ENCODE measurements around the gene EIF4B. TPM values are rescaled to one million over a fixed set of nuclear protein-coding genes. Genes with fewer than 3 reads are reported as not detected.

The EIF4B gene
- total RNA-seq, 3 donors from 2014 or later (not counting 1 experiment from before 2014, with no cell fraction given): 505 to 537 (median 518) TPM

GRCh38 chr12:53047221-53048032 is 41.2 kb downstream of the EIF4B start:
- no peaks in the 10 kb centered on the region for H3K9me3 ChIP-seq (ENCODE audit: control insufficient read depth, insufficient read depth, low read length)
- H3K27ac ChIP-seq (ENCODE audit: low read length): peak overlapping the region; percentile 66
- H3K36me3 ChIP-seq (ENCODE audit: control insufficient read depth, insufficient read depth, low read length): no peaks in the 10 kb centered on the region
- intact Hi-C loops (cut with micrococcal nuclease): loop anchor here (5.0 kb wide), 1 partner anchor 40 kb away; the partner anchor contains the start of gene EIF4B
- Mint-ChIP-seq H3K27ac (peak overlapping the region in 1 of 2 donors; percentile 86), H3K4me3 (peak overlapping the region; percentile 74), H3K9me3 (no peaks in the 10 kb centered on the region), H3K4me1 (peaks cover 9 to 17% of the 10 kb centered on the region in 2 donors), H3K27me3 (ENCODE audit: low read depth in 2 of 2) (peaks cover 0 to 4% of the 10 kb centered on the region in 2 donors), H3K36me3 (no peaks in the 10 kb centered on the region)
- peak; percentile 85 to 91 (median 88) for ATAC-seq
- WGBS (ENCODE audit: insufficient coverage): 2% methylated on average over 90 of the region's 94 CpGs
- H3K4me3 ChIP-seq (ENCODE audit: low read length): peak overlapping the region; percentile 83
- peak; percentile 36 for TF ChIP-seq CTCF (IDR thresholded peaks at IDR 0.05)
- DNase-seq: peak; percentile 76 to 87
- peaks cover 18% of the 10 kb centered on the region for H3K4me1 ChIP-seq (ENCODE audit: control insufficient read depth, insufficient read depth, low read length)
- no peaks in the 10 kb centered on the region for H3K27me3 ChIP-seq (ENCODE audit: control insufficient read depth, insufficient read depth, low read length)

GRCh38 chr12:53048033-53048779 is 42.0 kb downstream of the EIF4B start:
- Histone ChIP-seq H3K27me3 (ENCODE audit: control insufficient read depth, insufficient read depth, low read length) (no peaks in the 10 kb centered on the region), H3K4me3 (ENCODE audit: low read length) (peak overlapping the region; percentile 28), H3K36me3 (ENCODE audit: control insufficient read depth, insufficient read depth, low read length) (no peaks in the 10 kb centered on the region), H3K4me1 (ENCODE audit: control insufficient read depth, insufficient read depth, low read length) (peaks cover 18% of the 10 kb centered on the region), H3K27ac (ENCODE audit: low read length) (peak overlapping the region; percentile 66), H3K9me3 (ENCODE audit: control insufficient read depth, insufficient read depth, low read length) (no peaks in the 10 kb centered on the region)
- ATAC-seq (no peak), DNase-seq (no peak)
- Mint-ChIP-seq H3K36me3 (no peaks in the 10 kb centered on the region), H3K4me1 (peaks cover 9 to 17% of the 10 kb centered on the region in 2 donors), H3K9me3 (no peaks in the 10 kb centered on the region), H3K27ac (peak overlapping the region in 1 of 2 donors; percentile 70), H3K4me3 (peak overlapping the region; percentile 74), H3K27me3 (ENCODE audit: low read depth in 2 of 2) (peaks cover 0 to 4% of the 10 kb centered on the region in 2 donors)
- intact Hi-C loops (cut with micrococcal nuclease): loop anchor here (5.0 kb wide), 1 partner anchor 41 kb away; the partner anchor contains the start of gene EIF4B
- TF ChIP-seq CTCF (IDR thresholded peaks at IDR 0.05): no peak
- 94% methylated on average over 10 of the region's 10 CpGs for WGBS (ENCODE audit: insufficient coverage)

GRCh38 chr12:53048780-53049401 is 42.6 kb downstream of the EIF4B start:
- Mint-ChIP-seq H3K9me3 (no peaks in the 10 kb centered on the region), H3K4me3 (peak overlapping the region; percentile 4), H3K4me1 (peaks cover 12 to 22% of the 10 kb centered on the region in 2 donors), H3K27ac (no peak overlapping the region), H3K36me3 (no peaks in the 10 kb centered on the region), H3K27me3 (ENCODE audit: low read depth in 2 of 2) (peaks cover 0 to 4% of the 10 kb centered on the region in 2 donors)
- no peak for TF ChIP-seq CTCF (IDR thresholded peaks at IDR 0.05)
- ATAC-seq (no peak), DNase-seq (no peak)
- 91% methylated on average over 5 of the region's 6 CpGs for WGBS (ENCODE audit: insufficient coverage)
- H3K27ac ChIP-seq (ENCODE audit: low read length): no peak overlapping the region
- no peaks in the 10 kb centered on the region for H3K36me3 ChIP-seq (ENCODE audit: control insufficient read depth, insufficient read depth, low read length)
- intact Hi-C loops (cut with micrococcal nuclease): loop anchor here (5.0 kb wide), 1 partner anchor 42 kb away; the partner anchor contains the start of gene EIF4B
- H3K9me3 ChIP-seq (ENCODE audit: control insufficient read depth, insufficient read depth, low read length): no peaks in the 10 kb centered on the region
- peaks cover 25% of the 10 kb centered on the region for H3K4me1 ChIP-seq (ENCODE audit: control insufficient read depth, insufficient read depth, low read length)
- H3K4me3 ChIP-seq (ENCODE audit: low read length): no peak overlapping the region
- H3K27me3 ChIP-seq (ENCODE audit: control insufficient read depth, insufficient read depth, low read length): no peaks in the 10 kb centered on the region

All from natural killer cell (primary cell).